ENCODE results near the gene CCL8.

GRCh38 chr17:34369571-34369970 lies 50.3 kb downstream of the CCL8 start:
- TF ChIP-seq PATZ1 (CRISPR knock-in tag; IDR thresholded peaks at IDR 0.05; ENCODE audit: borderline replicate concordance) (no peak), CSRNP3 (CRISPR knock-in tag; IDR thresholded peaks at IDR 0.05) (no peak), RARB (CRISPR knock-in tag; IDR thresholded peaks at IDR 0.05) (no peak), ZC3H10 (CRISPR knock-in tag; IDR thresholded peaks at IDR 0.05) (no peak), GLIS3 (CRISPR knock-in tag; IDR thresholded peaks at IDR 0.05) (no peak)
